PC-3 (cell line): Measurements from ENCODE around the gene RASAL2. TPM values are rescaled to one million over a fixed set of nuclear protein-coding genes. Genes with fewer than 3 reads are reported as not detected.
A peak's percentile ranks its signal among the peaks of the same experiment; 100 is the strongest.

Experiments
- ATAC-seq: fragments of 200-7000 bp; cut with Tn5 transposase; 2 replicates; pipeline ENCODE4 v1.9.1; 2020; ENCODE audit warnings: mild to moderate bottlenecking, moderate library complexity
- BruUV-seq: library from RNA; stranded (reverse); fragments of 400-500 nt; replicated peaks from 2 replicates; lab custom pipeline; 2021; lab: Mats Ljungman, UMichigan
- CTCF ChIA-PET: fragments of 300-600 bp; sonication (Branson Sonifier 250); formaldehyde crosslinking; loops from one replicate; lab custom pipeline; 2022; ENCODE audit warnings: antibody characterized with exemption; lab: Charles Lee
- POLR2A ChIA-PET: fragments of 300-600 bp; sonication (Branson Sonifier 250); formaldehyde crosslinking; loops from one replicate; lab custom pipeline; 2022; ENCODE audit warnings: antibody characterized with exemption; ENCODE audit not compliant: unreplicated experiment; lab: Charles Lee
- DNase-seq: peaks from one replicate; pipeline ENCODE4 v3.0.0-alpha.2; 2015
- H2AFZ ChIP-seq: fragments of 300-600 bp; sonication (generic); 2 replicates; pipeline ENCODE4 v1.6.0; 2016; ENCODE audit warnings: antibody characterized with exemption, low read length
- H3F3A ChIP-seq: fragments of 300-600 bp; sonication (generic); one replicate; pipeline ENCODE4 v1.6.0; 2017; ENCODE audit warnings: antibody characterized with exemption, low read length, control low read depth, mild to moderate bottlenecking; ENCODE audit not compliant: unreplicated experiment
- H3K27ac ChIP-seq: fragments of 300-600 bp; sonication (generic); 2 replicates; pipeline ENCODE4 v1.5.1; 2016; ENCODE audit warnings: mild to moderate bottlenecking, low read length
- H3K27me3 ChIP-seq: fragments of 300-600 bp; sonication (generic); 2 replicates; pipeline ENCODE4 v1.6.1; 2016; ENCODE audit warnings: low read length, mixed read lengths
- H3K36me3 ChIP-seq: fragments of 300-600 bp; sonication (generic); 2 replicates; pipeline ENCODE4 v1.6.1; 2016; ENCODE audit warnings: low read depth, mixed run types, low read length, mixed read lengths
- H3K4me1 ChIP-seq: fragments of 300-600 bp; sonication (generic); 2 replicates; pipeline ENCODE4 v1.5.1; 2016; ENCODE audit warnings: low read length; ENCODE audit not compliant: insufficient read depth
- H3K4me2 ChIP-seq: fragments of 300-600 bp; sonication (generic); 2 replicates; pipeline ENCODE4 v1.6.0; 2016; ENCODE audit warnings: low read length
- H3K4me3 ChIP-seq: fragments of 300-600 bp; sonication (generic); 2 replicates; pipeline ENCODE4 v1.5.1; 2016; ENCODE audit warnings: mild to moderate bottlenecking, low read length, mixed read lengths
- H3K79me2 ChIP-seq: fragments of 300-600 bp; sonication (generic); 2 replicates; pipeline ENCODE4 v1.6.1; 2017; ENCODE audit warnings: low read length, mixed read lengths
- H3K9ac ChIP-seq: fragments of 300-600 bp; sonication (generic); 2 replicates; pipeline ENCODE4 v1.6.0; 2016; ENCODE audit warnings: mild to moderate bottlenecking, low read length
- H3K9me2 ChIP-seq: fragments of 300-600 bp; sonication (generic); replicated peaks from 2 replicates; pipeline ENCODE4 v1.6.1; 2016; ENCODE audit warnings: mixed run types, low read length, mixed read lengths
- H3K9me3 ChIP-seq: fragments of 300-600 bp; sonication (generic); 2 replicates; pipeline ENCODE4 v1.6.1; 2016; ENCODE audit warnings: low read length, mixed read lengths
- H4K20me1 ChIP-seq: fragments of 300-600 bp; sonication (generic); 2 replicates; pipeline ENCODE4 v1.6.1; 2016; ENCODE audit warnings: low read length, mixed read lengths
- CTCF ChIP-seq: fragments of 300-600 bp; sonication (generic); conservative IDR thresholded peaks from 2 replicates; pipeline ENCODE4 v1.5.1; 2017; ENCODE audit warnings: antibody characterized with exemption, low read depth, mild to moderate bottlenecking, low read length
- EZH2 ChIP-seq: fragments of 300-600 bp; sonication (generic); IDR thresholded peaks from one replicate; pipeline ENCODE4 v1.6.1; 2017; ENCODE audit warnings: antibody characterized with exemption, mild to moderate bottlenecking, low read length; ENCODE audit not compliant: unreplicated experiment
- EZH2phosphoT487 ChIP-seq: fragments of 300-600 bp; sonication (generic); IDR thresholded peaks from 2 replicates; pipeline ENCODE4 v1.6.1; 2018; ENCODE audit warnings: mild to moderate bottlenecking, antibody characterized with exemption, low read length, borderline replicate concordance
- intact Hi-C: fragments of 100-400 bp; cut with micrococcal nuclease; formaldehyde crosslinking; loops from 2 replicates; pipeline ENCODE4 v1.9.0; 2023
- total RNA-seq: library from RNA; depleted of rRNA; stranded (reverse); fragments of >200 nt; gene quantifications from 2 replicates; pipeline ENCODE4 v1.2.3, GENCODE V29; 2014

The RASAL2 gene
- total RNA-seq, 1 experiment from 2014 or later, result 7.9 TPM

GRCh38 chr1:178283409-178283808, 189.5 kb downstream of the RASAL2 start:
- Histone ChIP-seq H3K9me2 (no peaks in the 10 kb centered on the region), H3K27ac (peak overlapping the region; percentile 51), H3K9me3 (no peaks in the 10 kb centered on the region), H3K4me2 (no peak overlapping the region), H3F3A (no peaks in the 10 kb centered on the region), H2AFZ (no peak overlapping the region), H3K79me2 (no peaks in the 10 kb centered on the region), H3K9ac (peak overlapping the region; percentile 49; the same call in 1 of the 2 replicates), H3K27me3 (no peaks in the 10 kb centered on the region), H3K36me3 (no peaks in the 10 kb centered on the region), H3K4me1 (peaks cover 23% of the 10 kb centered on the region), H4K20me1 (no peaks in the 10 kb centered on the region), H3K4me3 (no peak overlapping the region)
- intact Hi-C loops, result loop anchor here (1.0 to 5.0 kb wide), 6 partner anchors 45 to 324 kb away; partner anchors contain the start of gene RASAL2
- POLR2A ChIA-PET, result interaction anchor here (0.6 kb wide), 1 partner anchor 189 kb away, joined by 3 read pairs; no protein-coding TSS in a partner anchor
- TF ChIP-seq EZH2 (no peak), EZH2phosphoT487 (no peak), CTCF (no peak)
- DNase-seq (no peak), ATAC-seq (no peak)
- CTCF ChIA-PET, result interaction anchor here (0.5 kb wide), 1 partner anchor 47 kb away, joined by 5 read pairs; no protein-coding TSS in a partner anchor
- BruUV-seq, result no TSS peak

- CTCF ChIA-PET, result no interaction called here
Observed at GRCh38 chr1:178284058-178284457, 190.2 kb downstream of the RASAL2 start.

More at GRCh38 chr1:178284058-178284457, 190.2 kb downstream of the RASAL2 start:
- Histone ChIP-seq H3F3A (no peaks in the 10 kb centered on the region), H3K4me2 (no peak overlapping the region), H3K27me3 (no peaks in the 10 kb centered on the region), H3K27ac (no peak overlapping the region), H3K36me3 (no peaks in the 10 kb centered on the region), H3K9me3 (no peaks in the 10 kb centered on the region), H3K9me2 (no peaks in the 10 kb centered on the region), H4K20me1 (no peaks in the 10 kb centered on the region), H2AFZ (no peak overlapping the region), H3K4me1 (peaks cover 23% of the 10 kb centered on the region), H3K79me2 (no peaks in the 10 kb centered on the region), H3K4me3 (no peak overlapping the region), H3K9ac (no peak overlapping the region)
- DNase-seq, result no peak
- intact Hi-C loops, result loop anchor here (5.0 kb wide), 2 partner anchors 117 to 252 kb away; no protein-coding TSS in a partner anchor
- BruUV-seq, result TSS peak; percentile 13
- TF ChIP-seq EZH2phosphoT487 (no peak), CTCF (no peak), EZH2 (no peak)
- POLR2A ChIA-PET, result no interaction called here
- ATAC-seq, result no peak
